Measurements from ENCODE around the gene CTNNBIP1.
"Not testable (repeated sequence)": the region's sequence is repeated elsewhere in the genome, so short reads cannot be mapped to it uniquely, and the experiment has no call there.

DNA sequence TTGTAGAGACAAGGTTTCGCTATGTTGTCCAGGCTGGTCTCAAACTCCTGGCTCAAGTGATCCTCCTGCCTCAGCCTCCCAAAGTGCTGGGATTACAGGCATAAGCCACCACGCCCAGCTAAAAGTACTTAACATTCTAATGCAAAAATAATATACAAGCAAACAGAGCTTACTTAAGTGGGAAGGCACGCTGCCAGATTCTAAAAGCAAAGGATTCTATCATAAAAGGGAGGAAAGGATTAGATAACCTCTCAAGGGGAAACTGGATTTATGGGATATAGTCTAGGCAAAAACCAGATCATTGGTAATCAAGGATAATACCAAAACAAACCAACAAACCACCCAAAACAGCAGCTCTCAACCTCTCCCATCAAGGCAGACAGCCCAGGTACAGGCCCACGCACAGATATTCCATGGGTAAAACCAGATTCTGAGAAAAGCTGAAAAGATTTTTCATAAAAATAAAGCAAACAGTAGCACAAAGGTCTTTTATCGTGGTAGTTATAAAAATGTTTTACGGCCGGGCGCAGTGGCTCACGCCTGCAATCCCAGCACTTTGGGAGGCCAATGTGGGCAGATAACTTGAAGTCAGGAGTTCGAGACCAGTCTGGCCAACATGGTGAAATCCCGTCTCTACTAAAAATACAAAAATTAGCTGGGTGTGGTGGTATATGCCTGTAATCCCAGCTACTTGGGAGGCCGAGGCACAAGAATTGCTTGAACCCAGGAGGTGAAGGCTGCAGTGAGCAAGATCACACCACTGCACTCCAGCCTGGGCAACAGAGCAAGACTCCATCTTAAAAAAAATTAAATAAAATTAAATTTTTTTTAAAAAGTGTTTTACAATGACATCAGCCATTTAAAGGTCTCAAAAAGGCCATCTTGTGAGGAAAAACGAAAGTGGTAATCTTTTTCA lies 106.8 kb downstream of the CTNNBIP1 start:
- TF ChIP-seq EP300, POLR2A, POLR2AphosphoS5 (IDR thresholded peaks at IDR 0.05): not testable (repeated sequence)
- TF ChIP-seq, protein P1, sequence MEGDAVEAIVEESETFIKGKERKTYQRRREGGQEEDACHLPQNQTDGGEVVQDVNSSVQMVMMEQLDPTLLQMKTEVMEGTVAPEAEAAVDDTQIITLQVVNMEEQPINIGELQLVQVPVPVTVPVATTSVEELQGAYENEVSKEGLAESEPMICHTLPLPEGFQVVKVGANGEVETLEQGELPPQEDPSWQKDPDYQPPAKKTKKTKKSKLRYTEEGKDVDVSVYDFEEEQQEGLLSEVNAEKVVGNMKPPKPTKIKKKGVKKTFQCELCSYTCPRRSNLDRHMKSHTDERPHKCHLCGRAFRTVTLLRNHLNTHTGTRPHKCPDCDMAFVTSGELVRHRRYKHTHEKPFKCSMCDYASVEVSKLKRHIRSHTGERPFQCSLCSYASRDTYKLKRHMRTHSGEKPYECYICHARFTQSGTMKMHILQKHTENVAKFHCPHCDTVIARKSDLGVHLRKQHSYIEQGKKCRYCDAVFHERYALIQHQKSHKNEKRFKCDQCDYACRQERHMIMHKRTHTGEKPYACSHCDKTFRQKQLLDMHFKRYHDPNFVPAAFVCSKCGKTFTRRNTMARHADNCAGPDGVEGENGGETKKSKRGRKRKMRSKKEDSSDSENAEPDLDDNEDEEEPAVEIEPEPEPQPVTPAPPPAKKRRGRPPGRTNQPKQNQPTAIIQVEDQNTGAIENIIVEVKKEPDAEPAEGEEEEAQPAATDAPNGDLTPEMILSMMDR (IDR thresholded peaks at IDR 0.05), result not testable (repeated sequence)
